WERI-Rb-1 (cell line): ENCODE data around the gene IFNA13.
A peak's percentile ranks its signal among the peaks of the same experiment; 100 is the strongest.

ENCODE experiments used
- DNase-seq: peaks from one replicate; pipeline ENCODE4 v3.0.0-alpha.2; 2020
- H3K27ac ChIP-seq: fragments of 250-450 bp; sonication (Bioruptor Pico); 2 replicates; pipeline ENCODE4 v1.5.1; 2020; ENCODE audit warnings: mild to moderate bottlenecking, moderate library complexity
- H3K27me3 ChIP-seq: fragments of 250-450 bp; sonication (Bioruptor Pico); 2 replicates; pipeline ENCODE4 v1.5.1; 2021; ENCODE audit warnings: mild to moderate bottlenecking, low read depth, moderate library complexity; ENCODE audit not compliant: insufficient read depth, severe bottlenecking
- H3K36me3 ChIP-seq: fragments of 250-450 bp; sonication (Bioruptor Pico); 2 replicates; pipeline ENCODE4 v1.5.1; 2020; ENCODE audit warnings: mild to moderate bottlenecking, moderate library complexity
- H3K4me3 ChIP-seq: 2 replicates; pipeline ENCODE4 v1.5.1; 2011; ENCODE audit warnings: low read depth, mild to moderate bottlenecking, control low read depth, low read length
- H3K9me3 ChIP-seq: fragments of 250-450 bp; sonication (Bioruptor Pico); 2 replicates; pipeline ENCODE4 v1.5.1; 2021; ENCODE audit warnings: mild to moderate bottlenecking, moderate library complexity; ENCODE audit not compliant: severe bottlenecking
- TF ChIP-seq, protein P1 (sequence below): IDR thresholded peaks from 2 replicates; pipeline ENCODE4 v1.5.1; 2011; ENCODE audit warnings: low read depth, mild to moderate bottlenecking, control low read depth, inconsistent platforms, low read length

Gene IFNA13

DNA sequence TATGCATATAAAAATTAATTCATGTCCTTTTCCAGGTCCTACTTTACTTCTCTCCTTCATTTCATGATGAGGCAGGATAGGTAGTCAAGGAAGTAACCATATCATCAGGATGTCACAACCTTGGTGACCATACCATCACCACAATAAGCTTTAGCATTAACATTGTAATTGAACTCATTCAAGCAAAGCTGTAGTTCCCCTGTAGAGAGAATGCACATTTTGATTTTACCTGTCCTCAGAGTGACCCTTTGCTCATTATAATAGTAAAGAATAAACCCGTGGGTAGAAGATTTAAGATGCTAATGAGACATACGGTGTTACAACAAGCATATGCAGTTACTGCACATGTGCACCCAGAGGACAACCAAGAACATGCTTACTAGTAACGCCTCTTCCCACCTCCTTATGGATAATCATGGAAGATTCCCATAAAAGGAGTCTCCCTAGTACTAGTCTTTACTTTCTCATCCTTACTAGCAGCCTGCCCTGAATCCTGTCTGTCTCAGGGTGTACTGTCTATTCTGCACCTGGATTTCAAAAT is 19.4 kb downstream of the IFNA13 start:
- Histone ChIP-seq H3K27me3 (peaks cover 10% of the 10 kb centered on the region), H3K9me3 (no peaks in the 10 kb centered on the region), H3K36me3 (no peaks in the 10 kb centered on the region), H3K4me3 (no peak overlapping the region), H3K27ac (no peak overlapping the region)
- DNase-seq = no peak
- TF ChIP-seq, protein P1, sequence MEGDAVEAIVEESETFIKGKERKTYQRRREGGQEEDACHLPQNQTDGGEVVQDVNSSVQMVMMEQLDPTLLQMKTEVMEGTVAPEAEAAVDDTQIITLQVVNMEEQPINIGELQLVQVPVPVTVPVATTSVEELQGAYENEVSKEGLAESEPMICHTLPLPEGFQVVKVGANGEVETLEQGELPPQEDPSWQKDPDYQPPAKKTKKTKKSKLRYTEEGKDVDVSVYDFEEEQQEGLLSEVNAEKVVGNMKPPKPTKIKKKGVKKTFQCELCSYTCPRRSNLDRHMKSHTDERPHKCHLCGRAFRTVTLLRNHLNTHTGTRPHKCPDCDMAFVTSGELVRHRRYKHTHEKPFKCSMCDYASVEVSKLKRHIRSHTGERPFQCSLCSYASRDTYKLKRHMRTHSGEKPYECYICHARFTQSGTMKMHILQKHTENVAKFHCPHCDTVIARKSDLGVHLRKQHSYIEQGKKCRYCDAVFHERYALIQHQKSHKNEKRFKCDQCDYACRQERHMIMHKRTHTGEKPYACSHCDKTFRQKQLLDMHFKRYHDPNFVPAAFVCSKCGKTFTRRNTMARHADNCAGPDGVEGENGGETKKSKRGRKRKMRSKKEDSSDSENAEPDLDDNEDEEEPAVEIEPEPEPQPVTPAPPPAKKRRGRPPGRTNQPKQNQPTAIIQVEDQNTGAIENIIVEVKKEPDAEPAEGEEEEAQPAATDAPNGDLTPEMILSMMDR = no peak

DNA sequence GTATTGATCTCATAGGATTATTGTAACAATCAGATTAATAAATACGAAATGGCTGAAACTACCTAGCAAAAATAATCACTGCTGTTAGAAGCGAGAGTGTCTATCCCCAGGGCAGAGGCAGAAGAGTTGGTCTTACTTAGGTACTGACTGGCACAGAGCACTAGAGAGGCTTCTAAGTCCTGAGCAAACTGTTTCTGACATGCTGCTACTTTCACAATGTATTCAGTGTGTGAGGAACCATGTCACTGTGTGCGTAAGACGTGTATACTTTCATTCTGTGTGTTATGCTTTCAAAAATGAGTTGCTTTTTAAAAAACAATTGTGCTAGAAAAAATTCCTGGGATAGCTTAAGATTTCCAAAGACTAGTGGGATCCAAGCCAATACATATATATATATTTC is 27.1 kb downstream of the IFNA13 start:
- no peaks in the 10 kb centered on the region for H3K9me3 ChIP-seq
- no peak for DNase-seq
- no peak overlapping the region for H3K4me3 ChIP-seq
- H3K36me3 ChIP-seq = no peaks in the 10 kb centered on the region
- H3K27ac ChIP-seq = no peak overlapping the region
- TF ChIP-seq, protein P1 = no peak
- peaks cover 4% of the 10 kb centered on the region for H3K27me3 ChIP-seq

DNA sequence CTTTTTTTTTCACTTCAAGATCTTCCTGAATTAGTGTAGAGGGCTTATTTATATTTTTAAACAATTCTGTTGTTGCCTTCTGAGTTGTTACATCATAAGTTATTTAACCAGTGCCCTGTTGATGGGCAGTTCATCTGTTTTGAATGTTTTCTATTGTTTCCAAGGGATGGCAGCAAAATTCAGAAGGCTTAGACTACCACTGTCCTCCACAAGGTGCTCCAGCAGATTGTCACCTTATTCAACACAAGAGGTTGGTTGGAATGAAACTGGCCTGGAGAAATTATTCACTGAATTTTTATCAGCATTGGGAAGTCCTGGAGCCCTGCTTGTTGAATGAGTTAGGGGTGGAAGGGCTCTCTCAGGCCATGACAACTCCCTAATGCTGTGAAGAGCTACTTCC is 31.4 kb downstream of the IFNA13 start:
- TF ChIP-seq, protein P1 = no peak

DNA sequence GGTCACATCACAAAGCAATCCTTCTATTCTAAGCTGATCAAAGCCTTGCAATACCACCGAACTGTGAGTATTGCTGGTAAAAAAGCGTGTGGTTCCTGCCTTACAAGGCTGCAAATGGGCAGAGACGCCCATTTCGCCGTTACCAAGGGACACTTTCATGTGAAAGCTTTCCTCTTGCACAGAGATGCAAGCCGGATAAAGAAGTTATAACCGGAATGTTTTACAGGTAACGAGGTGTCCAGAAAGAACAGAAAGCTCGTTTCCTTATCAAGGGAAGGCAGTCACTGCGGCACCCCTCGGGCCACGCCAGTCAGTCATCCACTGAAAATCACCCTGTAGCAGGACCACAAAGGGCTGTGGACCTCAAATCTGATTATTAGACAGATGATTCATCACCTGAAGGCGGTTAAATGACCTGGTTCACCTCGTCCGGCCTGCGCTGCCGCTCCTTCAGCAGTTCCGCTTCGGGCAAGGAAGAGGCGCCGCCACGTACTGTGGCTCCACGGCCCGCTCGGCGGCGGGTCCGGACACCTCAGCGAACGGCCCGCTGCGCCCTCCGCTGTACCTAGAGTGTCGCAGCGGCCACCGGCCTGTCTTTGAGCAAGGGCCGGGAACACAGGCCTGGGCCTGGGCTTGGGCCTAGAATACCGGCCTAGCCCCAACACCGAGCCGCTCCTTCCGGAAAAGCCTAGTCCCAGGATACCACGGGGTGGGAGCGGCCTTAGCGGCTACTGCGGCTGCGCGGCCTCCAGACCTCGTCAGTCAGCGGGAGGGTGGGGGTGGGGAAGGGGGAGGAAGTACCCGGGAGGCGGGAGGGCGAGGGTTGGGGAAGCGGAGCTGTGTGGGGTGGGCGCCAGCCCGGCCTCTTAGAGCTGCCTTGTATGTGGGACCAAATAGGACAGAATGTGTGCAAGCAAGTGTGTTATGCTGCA is 32.9 kb downstream of the IFNA13 start, which contains the start of gene KLHL9:
Gene KLHL9, minus strand, starts transcription at position 704 of the 932 bp plus-strand sequence. Its CDS starts 545 bp downstream, at position 159.
- H3K27me3 ChIP-seq = no peaks in the 10 kb centered on the region
- H3K4me3 ChIP-seq = peak within 1 kb of the TSS; percentile 86
- DNase-seq = peak; percentile 93
- TF ChIP-seq, protein P1 = no peak
- H3K36me3 ChIP-seq = peaks cover 22% of the 10 kb centered on the region
- no peaks in the 10 kb centered on the region for H3K9me3 ChIP-seq
- H3K27ac ChIP-seq = peak within 1 kb of the TSS; percentile 91

More for the DNA sequence above, 31.4 kb downstream of the IFNA13 start:
- Histone ChIP-seq H3K36me3 (peaks cover 22% of the 10 kb centered on the region), H3K27ac (no peak overlapping the region), H3K27me3 (no peaks in the 10 kb centered on the region), H3K4me3 (no peak overlapping the region), H3K9me3 (no peaks in the 10 kb centered on the region)
- DNase-seq = no peak

DNA sequence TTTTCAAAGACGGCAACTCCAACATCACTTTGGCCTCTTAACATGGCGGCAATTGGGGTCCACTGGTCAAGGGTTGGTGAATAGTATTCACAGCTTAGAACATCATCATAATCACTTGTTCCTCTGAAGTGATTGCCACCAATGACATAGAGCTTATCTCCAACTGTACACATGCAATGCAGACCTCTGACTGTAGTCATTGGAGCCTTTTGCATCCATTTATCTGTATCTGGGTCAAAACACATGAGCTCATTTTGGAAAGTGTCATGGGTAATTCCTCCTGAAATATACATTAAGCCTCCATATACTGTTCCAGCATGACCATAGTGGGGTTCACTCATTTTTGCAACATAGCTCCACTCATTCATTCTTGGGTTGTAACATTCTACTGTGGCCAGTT is 34.6 kb downstream of the IFNA13 start:
- no peak overlapping the region for H3K27ac ChIP-seq
- DNase-seq = no peak
- H3K4me3 ChIP-seq = no peak overlapping the region
- TF ChIP-seq, protein P1 = no peak
- no peaks in the 10 kb centered on the region for H3K9me3 ChIP-seq
- H3K27me3 ChIP-seq = no peaks in the 10 kb centered on the region
- H3K36me3 ChIP-seq = peaks cover 22% of the 10 kb centered on the region
